HEK293T (cell line): ENCODE results near the gene GALNS.

ENCODE experiments used
- ARNT ChIP-seq: fragments of 450-650 bp; IDR thresholded peaks from 2 replicates; pipeline ENCODE4 v1.6.1; 2017; ENCODE audit warnings: mild to moderate bottlenecking
- FOXA1 ChIP-seq: fragments of 450-650 bp; IDR thresholded peaks from 2 replicates; pipeline ENCODE4 v1.6.1; 2016; ENCODE audit warnings: mild to moderate bottlenecking
- FOXM1 ChIP-seq: fragments of 450-650 bp; IDR thresholded peaks from 2 replicates; pipeline ENCODE4 v1.6.1; 2017; ENCODE audit warnings: mild to moderate bottlenecking, borderline replicate concordance
- HDGF ChIP-seq: fragments of 450-650 bp; IDR thresholded peaks from 2 replicates; pipeline ENCODE4 v1.6.1; 2017; ENCODE audit warnings: antibody characterized with exemption, borderline replicate concordance
- L3MBTL2 ChIP-seq: fragments of 450-650 bp; conservative IDR thresholded peaks from 2 replicates; pipeline ENCODE4 v1.6.1; 2016; ENCODE audit warnings: mild to moderate bottlenecking
- SP1 ChIP-seq: fragments of 450-650 bp; IDR thresholded peaks from 2 replicates; pipeline ENCODE4 v1.6.1; 2017
- SUZ12 ChIP-seq: fragments of 450-650 bp; IDR thresholded peaks from 2 replicates; pipeline ENCODE4 v1.6.1; 2016; ENCODE audit warnings: mild to moderate bottlenecking
- ZNF384 ChIP-seq: fragments of 450-650 bp; IDR thresholded peaks from 2 replicates; pipeline ENCODE4 v1.6.1; 2016
- TF ChIP-seq, protein P1 (sequence below): fragments of 450-650 bp; IDR thresholded peaks from 2 replicates; pipeline ENCODE4 v1.6.1; 2016

DNA sequence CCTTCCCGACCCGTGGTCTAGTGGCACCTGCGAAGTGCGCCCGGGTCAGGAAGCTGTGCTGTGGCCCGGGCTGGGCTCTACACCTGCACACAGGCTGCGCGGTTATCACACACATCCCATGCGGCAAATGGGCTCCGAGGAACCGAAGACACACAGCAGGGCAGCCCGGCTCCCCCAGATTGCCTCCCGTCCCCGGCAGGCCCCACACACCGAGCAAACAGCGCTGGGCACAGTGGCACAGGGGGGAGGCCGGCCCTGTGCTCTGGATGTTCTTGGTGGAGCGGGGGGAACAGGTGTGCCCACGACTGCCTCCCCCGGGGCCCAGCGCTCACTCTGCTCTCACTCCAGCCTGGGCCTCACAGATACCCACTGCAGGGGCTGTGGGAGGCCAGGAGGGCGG lies 38.6 kb upstream of the GALNS start:
- TF ChIP-seq SUZ12 (no peak), FOXM1 (no peak), L3MBTL2 (no peak), HDGF (no peak), SP1 (no peak), ZNF384 (no peak), FOXA1 (no peak), ARNT (no peak)
- TF ChIP-seq, protein P1, sequence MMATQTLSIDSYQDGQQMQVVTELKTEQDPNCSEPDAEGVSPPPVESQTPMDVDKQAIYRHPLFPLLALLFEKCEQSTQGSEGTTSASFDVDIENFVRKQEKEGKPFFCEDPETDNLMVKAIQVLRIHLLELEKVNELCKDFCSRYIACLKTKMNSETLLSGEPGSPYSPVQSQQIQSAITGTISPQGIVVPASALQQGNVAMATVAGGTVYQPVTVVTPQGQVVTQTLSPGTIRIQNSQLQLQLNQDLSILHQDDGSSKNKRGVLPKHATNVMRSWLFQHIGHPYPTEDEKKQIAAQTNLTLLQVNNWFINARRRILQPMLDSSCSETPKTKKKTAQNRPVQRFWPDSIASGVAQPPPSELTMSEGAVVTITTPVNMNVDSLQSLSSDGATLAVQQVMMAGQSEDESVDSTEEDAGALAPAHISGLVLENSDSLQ, result no peak
